ENCODE measurements around the gene SOX18. TPM values are rescaled to one million over a fixed set of nuclear protein-coding genes. Genes with fewer than 3 reads are reported as not detected.

Gene SOX18
- polyA plus RNA-seq, 3 donors, result 5.5 to 12.1 (median 12.1) TPM

GRCh38 chr20:64033981-64034493, 15.4 kb downstream of the SOX18 start:
- no peak for DNase-seq (ENCODE audit: extremely low read depth in 1 of 11, low read depth in 9 of 11, low spot score in 4 of 11)

- DNase-seq (ENCODE audit: extremely low read depth in 1 of 11, low read depth in 9 of 11, low spot score in 4 of 11), result no peak
Observed at GRCh38 chr20:64032706-64033624, 16.5 kb downstream of the SOX18 start.

- DNase-seq (ENCODE audit: extremely low read depth in 1 of 11, low read depth in 9 of 11, low spot score in 4 of 11), result no peak
Observed at GRCh38 chr20:64031822-64032314, 17.6 kb downstream of the SOX18 start.

GRCh38 chr20:64030371-64031134, 18.9 kb downstream of the SOX18 start:
- no peak for DNase-seq (ENCODE audit: extremely low read depth in 1 of 11, low read depth in 9 of 11, low spot score in 4 of 11)

GRCh38 chr20:64029293-64030117, 19.9 kb downstream of the SOX18 start:
- no peak for DNase-seq (ENCODE audit: extremely low read depth in 1 of 11, low read depth in 9 of 11, low spot score in 4 of 11)

- DNase-seq (ENCODE audit: extremely low read depth in 1 of 11, low read depth in 9 of 11, low spot score in 4 of 11), result no peak
Observed at GRCh38 chr20:64027981-64028685, 21.3 kb downstream of the SOX18 start.

GRCh38 chr20:64025826-64026412, 23.5 kb downstream of the SOX18 start:
- no peak for DNase-seq (ENCODE audit: extremely low read depth in 1 of 11, low read depth in 9 of 11, low spot score in 4 of 11)

GRCh38 chr20:64025101-64025825, 24.2 kb downstream of the SOX18 start:
- no peak for DNase-seq (ENCODE audit: extremely low read depth in 1 of 11, low read depth in 9 of 11, low spot score in 4 of 11)

- no peak for DNase-seq (ENCODE audit: extremely low read depth in 1 of 11, low read depth in 9 of 11, low spot score in 4 of 11)
Observed at GRCh38 chr20:64024141-64024990, 25.1 kb downstream of the SOX18 start.

- no peak for DNase-seq (ENCODE audit: extremely low read depth in 1 of 11, low read depth in 9 of 11, low spot score in 4 of 11)
Observed at GRCh38 chr20:64023361-64024140, 25.9 kb downstream of the SOX18 start.

GRCh38 chr20:64022671-64023360, 26.6 kb downstream of the SOX18 start:
- no peak for DNase-seq (ENCODE audit: extremely low read depth in 1 of 11, low read depth in 9 of 11, low spot score in 4 of 11)

- DNase-seq (ENCODE audit: extremely low read depth in 1 of 11, low read depth in 9 of 11, low spot score in 4 of 11), result no peak
Observed at GRCh38 chr20:64021124-64021975, 28.1 kb downstream of the SOX18 start.

GRCh38 chr20:64015635-64016034, 33.8 kb downstream of the SOX18 start:
- no peak for DNase-seq (ENCODE audit: extremely low read depth in 1 of 11, low read depth in 9 of 11, low spot score in 4 of 11)

Data from renal cortex interstitium (tissue), 11 donors.